Epithelial cell of proximal tubule (primary cell): ENCODE data around the gene SLC22A14. TPM values are rescaled to one million over a fixed set of nuclear protein-coding genes. Genes with fewer than 3 reads are reported as not detected.

Source experiments
- total RNA-seq: library from RNA; depleted of rRNA; stranded (reverse); fragments of >200 nt; gene quantifications from 2 replicates; pipeline ENCODE4 v1.2.3, GENCODE V29; 2015

Gene SLC22A14
- total RNA-seq, 1 donor from 2014 or later = not detected

Other genes starting within 250 kb of the SLC22A14 start
- gene DLEC1, start 243.1 kb upstream of the SLC22A14 start, total RNA-seq = not detected in 2 replicates
- 37.8 and 56.9 TPM in 2 replicates for gene ACAA1, start 145.2 kb upstream of the SLC22A14 start, total RNA-seq
- 47.3 and 51.1 TPM in 2 replicates for gene MYD88, start 143.6 kb upstream of the SLC22A14 start, total RNA-seq
- gene OXSR1, start 116.8 kb upstream of the SLC22A14 start, total RNA-seq = 34.8 and 39.2 TPM in 2 replicates
- gene SLC22A13, start 16.5 kb upstream of the SLC22A14 start, total RNA-seq = not detected in 2 replicates
- gene XYLB, start 64.5 kb downstream of the SLC22A14 start, total RNA-seq = 2.5 and 7.8 TPM in 2 replicates
- 4.4 and 8.0 TPM in 2 replicates for gene ACVR2B, start 171.6 kb downstream of the SLC22A14 start, total RNA-seq
- 1.8 and 8.3 TPM in 2 replicates for gene EXOG, start 214.0 kb downstream of the SLC22A14 start, total RNA-seq